Measurements from ENCODE around the gene DNAJC30. TPM values are rescaled to one million over a fixed set of nuclear protein-coding genes. Genes with fewer than 3 reads are reported as not detected.
"Not testable (repeated sequence)": the region's sequence is repeated elsewhere in the genome, so short reads cannot be mapped to it uniquely, and the experiment has no call there.

Gene DNAJC30
- 10 to 100 TPM in 1 of 2 experiments, 1 to 10 TPM in 1; 9.5 to 10.7 TPM for total RNA-seq

DNA sequence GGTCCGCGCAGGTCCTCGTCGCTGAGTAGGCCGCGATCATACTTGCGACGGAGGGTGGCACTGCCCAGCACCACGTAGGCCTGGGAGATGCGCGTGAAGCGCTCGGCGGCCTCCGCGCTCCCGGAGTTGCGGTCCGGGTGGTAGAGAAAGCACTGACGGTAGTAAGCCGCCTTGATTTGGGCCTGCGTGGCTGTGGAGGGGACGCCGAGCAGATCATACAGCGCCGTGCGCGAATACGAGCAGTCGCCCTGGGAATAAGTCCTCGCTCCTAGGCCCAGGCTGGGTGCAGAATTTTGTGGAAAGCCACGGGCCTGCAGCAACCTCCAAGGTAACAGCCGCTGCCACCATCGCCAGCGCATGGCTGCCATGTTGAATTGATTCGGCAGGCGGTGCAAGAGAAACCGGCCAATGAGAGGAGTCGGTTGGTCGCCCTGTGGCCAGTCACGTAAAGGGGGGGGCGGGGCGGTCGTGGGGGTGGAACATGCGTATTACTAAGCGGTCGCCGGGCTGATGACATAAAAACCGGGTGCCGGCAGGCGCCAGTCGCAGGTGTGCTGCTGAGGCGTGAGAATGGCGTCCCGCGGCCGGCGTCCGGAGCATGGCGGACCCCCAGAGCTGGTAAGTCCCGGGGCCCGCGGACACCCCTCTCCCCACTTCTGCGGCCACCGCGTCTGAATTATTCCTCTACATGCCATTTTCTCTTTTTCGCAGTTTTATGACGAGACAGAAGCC lies at the start of gene DNAJC30, which contains the start of gene BUD23:
TSS of gene DNAJC30 (minus strand) at position 398 of the 732 bp plus-strand sequence. CDS start at position 368, 30 bp downstream.
TSS of gene BUD23 (plus strand) at position 542 of the 732 bp plus-strand sequence. CDS start at position 571, 29 bp downstream.
- Mint-ChIP-seq H3K36me3 (peaks cover 32% of the 10 kb centered on the region), H3K4me3 (peak within 1 kb of the TSS; percentile 96), H3K27me3 (no peaks in the 10 kb centered on the region), H3K4me1 (peaks cover 41% of the 10 kb centered on the region), H3K27ac (peak within 1 kb of the TSS; percentile 98), H3K9me3 (no peaks in the 10 kb centered on the region)
- peak; percentile 89 for DNase-seq

DNA sequence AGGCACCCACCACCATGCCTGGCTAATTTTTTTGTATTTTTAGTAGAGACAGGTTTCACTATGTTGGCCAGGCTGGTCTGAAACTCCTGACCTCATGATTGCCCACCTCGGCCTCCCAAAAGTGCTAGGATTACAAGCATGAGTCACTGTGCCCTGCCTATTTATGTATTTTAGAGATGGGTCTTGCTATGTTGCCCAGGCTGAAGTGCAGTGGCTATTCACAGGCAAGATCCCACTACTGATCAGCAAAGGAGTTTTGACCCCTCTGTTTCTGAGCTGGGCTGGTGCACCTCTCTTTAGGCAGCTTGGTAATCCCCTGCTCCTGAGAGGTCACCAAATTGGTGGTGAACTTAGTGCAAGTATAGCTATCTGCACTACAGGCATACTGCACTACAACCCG lies 49.1 kb upstream of the DNAJC30 start:
- H3K9me3 Mint-ChIP-seq = no peaks in the 10 kb centered on the region
- DNase-seq = no peak
- H3K4me3 Mint-ChIP-seq = no peak overlapping the region
- H3K27ac Mint-ChIP-seq = no peak overlapping the region
- peaks cover 9% of the 10 kb centered on the region for H3K27me3 Mint-ChIP-seq
- no peaks in the 10 kb centered on the region for H3K36me3 Mint-ChIP-seq
- peaks cover 2% of the 10 kb centered on the region for H3K4me1 Mint-ChIP-seq

DNA sequence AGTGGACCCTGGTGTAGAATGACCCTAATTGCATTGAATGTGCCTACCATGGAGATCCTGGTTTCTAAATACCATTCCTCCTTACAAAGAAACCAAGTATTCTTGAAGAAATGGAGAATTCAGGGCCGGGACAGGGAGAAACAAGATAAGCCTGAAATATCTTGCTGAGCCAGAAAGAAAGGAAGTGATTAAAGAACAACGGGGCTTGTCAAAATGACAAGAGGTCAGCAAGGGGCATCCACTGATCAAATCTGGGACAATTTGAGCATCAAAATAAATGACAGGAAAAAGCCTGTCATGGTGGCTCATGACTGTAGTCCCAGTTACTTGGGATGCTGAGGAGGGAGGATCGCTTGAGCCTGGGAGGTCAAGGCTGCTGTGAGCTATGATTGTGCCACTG lies 47.2 kb upstream of the DNAJC30 start:
- Mint-ChIP-seq H3K27me3 (peaks cover 9% of the 10 kb centered on the region), H3K36me3 (no peaks in the 10 kb centered on the region), H3K4me1 (no peaks in the 10 kb centered on the region), H3K27ac (no peak overlapping the region), H3K9me3 (no peaks in the 10 kb centered on the region), H3K4me3 (no peak overlapping the region)
- DNase-seq = no peak

- Mint-ChIP-seq H3K4me1 (no peaks in the 10 kb centered on the region), H3K27me3 (peaks cover 9% of the 10 kb centered on the region), H3K27ac (no peak overlapping the region), H3K4me3 (no peak overlapping the region), H3K36me3 (no peaks in the 10 kb centered on the region), H3K9me3 (no peaks in the 10 kb centered on the region)
- no peak for DNase-seq
These were observed 45.3 kb upstream of the DNAJC30 start for GRCh38 chr7:73728551-73728950.

DNA sequence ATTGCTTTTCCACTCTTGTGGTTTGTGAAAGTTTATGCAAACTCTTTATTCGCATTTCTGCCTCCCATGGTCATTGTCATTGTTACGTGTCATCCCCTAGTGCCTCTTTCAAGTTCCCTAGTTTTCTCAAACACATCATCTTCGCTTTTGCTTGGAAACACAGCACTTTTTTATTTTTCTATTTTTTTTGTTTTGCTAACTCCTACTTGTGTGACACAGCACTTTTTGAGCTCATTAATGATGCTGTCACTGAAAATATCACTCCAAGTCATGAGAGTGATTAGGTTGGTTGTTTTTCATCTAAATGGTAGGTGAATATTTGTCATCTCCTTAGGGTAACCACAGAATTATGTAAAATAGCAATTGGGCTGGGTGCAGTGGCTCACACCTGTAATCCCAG lies 44.7 kb upstream of the DNAJC30 start:
- no peaks in the 10 kb centered on the region for H3K36me3 Mint-ChIP-seq

DNA sequence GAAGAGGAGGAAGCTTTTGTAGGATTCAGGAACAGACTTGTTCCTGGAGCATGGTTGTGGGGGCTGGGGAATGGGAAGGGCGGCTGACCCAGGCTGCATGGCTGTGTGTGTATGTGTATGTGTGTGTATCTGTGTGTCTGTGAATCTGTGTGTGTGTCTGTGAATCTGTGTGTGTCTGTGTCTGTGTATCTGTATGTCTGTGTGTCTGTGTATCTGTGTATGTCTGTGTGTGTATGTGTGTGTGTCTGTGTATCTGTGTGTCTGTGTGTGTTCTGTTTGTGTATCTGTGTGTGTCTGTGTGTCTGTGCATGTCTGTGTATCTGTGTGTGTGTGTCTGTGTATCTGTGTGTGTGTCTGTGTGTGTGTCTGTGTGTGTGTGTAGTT lies 42.8 kb upstream of the DNAJC30 start:
- Mint-ChIP-seq H3K4me1 (no peaks in the 10 kb centered on the region), H3K36me3 (no peaks in the 10 kb centered on the region), H3K27me3 (peaks cover 15% of the 10 kb centered on the region), H3K9me3 (no peaks in the 10 kb centered on the region), H3K4me3 (no peak overlapping the region), H3K27ac (no peak overlapping the region)
- no peak for DNase-seq

More for the DNA sequence above, 44.7 kb upstream of the DNAJC30 start:
- H3K27me3 Mint-ChIP-seq = peaks cover 9% of the 10 kb centered on the region
- H3K27ac Mint-ChIP-seq = no peak overlapping the region
- H3K4me3 Mint-ChIP-seq = no peak overlapping the region
- H3K9me3 Mint-ChIP-seq = no peaks in the 10 kb centered on the region
- DNase-seq = no peak
- H3K4me1 Mint-ChIP-seq = no peaks in the 10 kb centered on the region

GRCh38 chr7:73723813-73724212 lies 40.6 kb upstream of the DNAJC30 start:
- Mint-ChIP-seq H3K27ac (no peak overlapping the region), H3K4me1 (peaks cover 2% of the 10 kb centered on the region), H3K27me3 (peaks cover 22% of the 10 kb centered on the region), H3K9me3 (no peaks in the 10 kb centered on the region), H3K4me3 (no peak overlapping the region), H3K36me3 (no peaks in the 10 kb centered on the region)
- no peak for DNase-seq

GRCh38 chr7:73722785-73723184 lies 39.5 kb upstream of the DNAJC30 start:
- Mint-ChIP-seq H3K9me3 (no peaks in the 10 kb centered on the region), H3K4me3 (no peak overlapping the region), H3K36me3 (no peaks in the 10 kb centered on the region)

DNA sequence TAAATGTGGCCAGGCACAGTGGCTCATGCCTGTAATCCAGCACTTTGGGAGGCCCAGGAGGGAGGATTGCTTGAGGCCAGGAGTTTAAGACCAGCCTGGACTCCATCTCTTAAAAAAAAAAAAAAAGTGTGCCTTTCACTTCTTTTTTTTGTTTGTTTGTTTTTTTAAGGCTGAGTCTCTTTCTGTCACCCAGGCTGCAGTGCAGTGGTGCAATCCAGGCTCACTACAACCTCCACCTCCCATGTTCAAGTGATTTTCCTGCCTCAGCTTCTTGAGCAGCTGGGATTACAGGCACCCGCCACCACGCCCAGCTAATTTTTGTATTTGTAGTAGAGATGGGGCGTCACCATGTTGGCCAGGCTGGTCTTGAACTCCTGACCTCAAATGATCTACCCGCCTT lies 38.9 kb upstream of the DNAJC30 start:
- Mint-ChIP-seq H3K4me1 (peaks cover 15% of the 10 kb centered on the region), H3K27me3 (peaks cover 13% of the 10 kb centered on the region)
- not testable (repeated sequence) for H3K4me3 Mint-ChIP-seq, DNase-seq, H3K36me3 Mint-ChIP-seq, H3K9me3 Mint-ChIP-seq, H3K27ac Mint-ChIP-seq

More at GRCh38 chr7:73722785-73723184, 39.5 kb upstream of the DNAJC30 start:
- peaks cover 13% of the 10 kb centered on the region for H3K27me3 Mint-ChIP-seq
- no peak overlapping the region for H3K27ac Mint-ChIP-seq
- peaks cover 10% of the 10 kb centered on the region for H3K4me1 Mint-ChIP-seq
- no peak for DNase-seq

GRCh38 chr7:73721377-73721817 lies 38.1 kb upstream of the DNAJC30 start:
- no peak for DNase-seq
- Mint-ChIP-seq H3K27ac (no peak overlapping the region), H3K36me3 (no peaks in the 10 kb centered on the region), H3K4me1 (peaks cover 17% of the 10 kb centered on the region), H3K4me3 (no peak overlapping the region), H3K9me3 (no peaks in the 10 kb centered on the region), H3K27me3 (peaks cover 13% of the 10 kb centered on the region)

DNA sequence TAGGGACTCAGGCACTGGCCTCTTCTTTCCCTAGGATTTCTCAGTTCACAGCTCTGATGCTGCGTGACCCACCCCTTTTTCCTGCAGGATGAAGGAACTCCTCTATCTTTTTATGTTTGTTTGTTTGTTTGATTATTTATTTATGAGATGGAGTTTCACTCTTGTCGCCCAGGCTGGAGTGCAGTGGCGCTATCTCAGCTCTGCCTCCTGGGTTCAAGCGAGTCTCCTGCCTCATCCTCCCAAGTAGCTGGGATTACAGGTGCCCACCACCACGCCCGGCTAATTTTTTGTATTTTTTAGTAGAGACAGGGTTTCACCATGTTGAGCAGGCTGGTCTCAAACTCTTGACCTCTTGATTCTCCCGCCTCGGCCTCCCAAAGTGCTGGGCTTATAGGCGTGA lies 37.2 kb upstream of the DNAJC30 start:
- not testable (repeated sequence) for DNase-seq, H3K36me3 Mint-ChIP-seq, H3K27ac Mint-ChIP-seq, H3K9me3 Mint-ChIP-seq
- peaks cover 23% of the 10 kb centered on the region for H3K4me1 Mint-ChIP-seq
- peak overlapping the region; percentile 68 for H3K4me3 Mint-ChIP-seq
- peaks cover 13% of the 10 kb centered on the region for H3K27me3 Mint-ChIP-seq

- peaks cover 13% of the 10 kb centered on the region for H3K27me3 Mint-ChIP-seq
- H3K4me3 Mint-ChIP-seq = peak overlapping the region; percentile 68
- H3K36me3 Mint-ChIP-seq = no peaks in the 10 kb centered on the region
- H3K9me3 Mint-ChIP-seq = no peaks in the 10 kb centered on the region
- H3K27ac Mint-ChIP-seq = no peak overlapping the region
- peaks cover 23% of the 10 kb centered on the region for H3K4me1 Mint-ChIP-seq
- DNase-seq = no peak
These were observed 36.5 kb upstream of the DNAJC30 start for GRCh38 chr7:73719806-73720169.

GRCh38 chr7:73718905-73719805 lies 35.9 kb upstream of the DNAJC30 start, which contains the start of gene STX1A:
STX1A (minus strand) TSS chr7:73719669; CDS start chr7:73719631, 38 bp downstream.
- Mint-ChIP-seq H3K36me3 (no peaks in the 10 kb centered on the region), H3K27me3 (peaks cover 13% of the 10 kb centered on the region), H3K27ac (peak within 1 kb of the TSS; percentile 86), H3K4me1 (peaks cover 23% of the 10 kb centered on the region), H3K9me3 (no peaks in the 10 kb centered on the region), H3K4me3 (peak within 1 kb of the TSS; percentile 76)
- peak; percentile 82 for DNase-seq

DNA sequence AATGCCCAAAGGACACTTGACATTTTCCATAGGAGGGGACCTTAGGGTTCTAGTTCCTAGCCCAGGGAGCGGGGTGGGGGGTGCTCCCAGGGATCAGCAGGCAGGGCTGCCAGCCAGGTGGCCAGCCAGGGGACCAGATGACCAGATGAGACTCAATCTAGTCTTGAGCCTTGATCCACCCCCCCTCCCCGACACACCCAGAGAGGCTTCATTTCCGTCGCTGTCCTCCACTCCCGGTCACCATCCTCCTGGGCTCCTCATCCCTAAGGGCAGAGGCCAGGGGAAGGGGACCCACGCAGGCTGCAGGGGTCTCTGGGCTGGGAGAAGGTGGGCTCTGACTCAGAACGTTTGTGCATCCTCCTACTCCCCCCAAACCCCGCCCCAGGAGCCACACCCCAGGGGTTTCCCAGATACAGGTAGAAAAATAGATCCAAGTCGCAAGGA lies 35.2 kb upstream of the DNAJC30 start:
- Mint-ChIP-seq H3K4me1 (peaks cover 23% of the 10 kb centered on the region), H3K4me3 (peak overlapping the region; percentile 76), H3K36me3 (no peaks in the 10 kb centered on the region), H3K27me3 (peaks cover 13% of the 10 kb centered on the region), H3K9me3 (no peaks in the 10 kb centered on the region), H3K27ac (peak overlapping the region; percentile 86)
- DNase-seq = peak; percentile 45

DNA sequence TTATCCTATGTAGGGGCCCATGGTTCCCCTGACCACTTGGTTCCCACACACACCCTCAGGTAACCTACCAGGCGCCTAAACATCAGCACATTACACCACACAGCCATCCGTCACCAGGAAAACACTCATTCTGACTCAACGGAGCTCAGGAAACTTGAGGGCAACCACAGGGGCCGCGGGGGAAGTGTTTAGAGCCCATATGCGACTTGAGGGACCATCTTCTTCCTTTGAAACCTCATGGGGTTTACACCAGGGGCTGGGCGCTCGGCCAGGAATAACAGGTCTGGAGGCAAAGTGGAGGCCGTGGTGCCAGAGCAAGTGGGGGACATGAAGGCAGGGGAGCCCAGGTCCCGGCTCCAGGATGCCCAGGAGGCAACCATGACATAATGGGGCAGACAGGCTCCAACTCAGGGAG lies 34.7 kb upstream of the DNAJC30 start:
- DNase-seq = peak; percentile 83
- Mint-ChIP-seq H3K4me1 (peaks cover 23% of the 10 kb centered on the region), H3K36me3 (peaks cover 3% of the 10 kb centered on the region), H3K27me3 (peaks cover 13% of the 10 kb centered on the region), H3K9me3 (no peaks in the 10 kb centered on the region), H3K4me3 (peak overlapping the region; percentile 76), H3K27ac (peak overlapping the region; percentile 86)

Measured in activated naive CD8-positive, alpha-beta T cell treated with anti-CD3 and anti-CD28 coated beads for 36 hours (primary cell).